HEK293 (cell line): ENCODE data around the gene CUL9.

ENCODE experiments used
- CTCF ChIA-PET: fragments of 350-600 bp; formaldehyde crosslinking; extraction: SDS; loops from one replicate; lab custom pipeline; 2021; ENCODE audit warnings: antibody characterized with exemption; lab: Yijun Ruan, JAX
- POLR2A ChIA-PET: fragments of 300-600 bp; formaldehyde crosslinking; extraction: SDS; loops from one replicate; lab custom pipeline; 2020; ENCODE audit warnings: antibody characterized with exemption, inconsistent platforms; lab: Yijun Ruan, JAX
- H3K27ac ChIP-seq: fragments of 200-500 bp; sonication (Bioruptor generic); 2 replicates; pipeline ENCODE4 v1.5.1; 2014; ENCODE audit warnings: low read depth, low read length, control low read depth, inconsistent platforms; ENCODE audit errors: extremely low read depth
- H3K36me3 ChIP-seq, 2 experiments: fragments of 200-500 bp in 1 of 2; sonication (Bioruptor generic) in 1 of 2; 1 replicate in 1 of 2; 2 replicates in 1 of 2; pipeline ENCODE4 v1.5.1; 2014 to 2017; ENCODE audit warnings: inconsistent platforms in 2 of 2, low read length in 2 of 2; ENCODE audit not compliant: control insufficient read depth in 2 of 2, insufficient read depth in 1 of 2
- H3K4me1 ChIP-seq: fragments of 200-500 bp; sonication (Bioruptor generic); 2 replicates; pipeline ENCODE4 v1.5.1; 2014; ENCODE audit warnings: mild to moderate bottlenecking, low read length, inconsistent platforms; ENCODE audit not compliant: control insufficient read depth, insufficient read depth
- H3K4me3 ChIP-seq: 2 replicates; pipeline ENCODE4 v1.5.1; 2011; ENCODE audit warnings: low read depth, mild to moderate bottlenecking, control low read depth, low read length, moderate library complexity
- H3K9me3 ChIP-seq: fragments of 200-500 bp; sonication (Bioruptor generic); 2 replicates; pipeline ENCODE4 v1.5.1; 2014; ENCODE audit warnings: low read depth, low read length, inconsistent platforms; ENCODE audit not compliant: control insufficient read depth, insufficient read depth
- KLF7 ChIP-seq: fragments of 450-650 bp; formaldehyde crosslinking; IDR thresholded peaks from 2 replicates; pipeline ENCODE4 v1.5.1; 2016; ENCODE audit warnings: missing biosample characterization, missing genetic modification characterization, borderline replicate concordance
- PBX3 ChIP-seq: sonication (generic); formaldehyde crosslinking; IDR thresholded peaks from 2 replicates; pipeline ENCODE4 v1.8.1; 2022; ENCODE audit warnings: mild to moderate bottlenecking, moderate library complexity, missing genetic modification reagents
- PRDM10 ChIP-seq: fragments of 450-650 bp; formaldehyde crosslinking; IDR thresholded peaks from 2 replicates; pipeline ENCODE4 v1.5.1; 2016; ENCODE audit warnings: missing biosample characterization, missing genetic modification characterization
- SP3 ChIP-seq: fragments of 450-650 bp; formaldehyde crosslinking; IDR thresholded peaks from 2 replicates; pipeline ENCODE4 v1.5.1; 2016; ENCODE audit warnings: missing biosample characterization, missing genetic modification characterization
- ZBTB20 ChIP-seq: fragments of 450-650 bp; formaldehyde crosslinking; IDR thresholded peaks from 2 replicates; pipeline ENCODE4 v1.5.1; 2016; ENCODE audit warnings: missing biosample characterization, missing genetic modification characterization
- ZFP69B ChIP-seq: fragments of 450-650 bp; formaldehyde crosslinking; IDR thresholded peaks from 2 replicates; pipeline ENCODE4 v1.5.1; 2016; ENCODE audit warnings: missing biosample characterization, missing genetic modification characterization
- ZNF292 ChIP-seq: fragments of 450-650 bp; formaldehyde crosslinking; IDR thresholded peaks from 2 replicates; pipeline ENCODE4 v1.5.1; 2016; ENCODE audit warnings: low read depth, missing biosample characterization, missing genetic modification characterization, borderline replicate concordance
- ZNF37A ChIP-seq: fragments of 450-650 bp; IDR thresholded peaks from 2 replicates; pipeline ENCODE4 v1.5.1; 2018; ENCODE audit warnings: missing biosample characterization, missing genetic modification characterization
- ZNF449 ChIP-seq: fragments of 450-650 bp; formaldehyde crosslinking; IDR thresholded peaks from 2 replicates; pipeline ENCODE4 v1.5.1; 2017; ENCODE audit warnings: missing biosample characterization, mild to moderate bottlenecking, missing genetic modification characterization, moderate library complexity
- ZNF501 ChIP-seq: fragments of 450-650 bp; formaldehyde crosslinking; IDR thresholded peaks from 2 replicates; pipeline ENCODE4 v1.5.1; 2016; ENCODE audit warnings: missing biosample characterization, missing genetic modification characterization
- ZNF521 ChIP-seq: fragments of 450-650 bp; formaldehyde crosslinking; IDR thresholded peaks from 2 replicates; pipeline ENCODE4 v1.5.1; 2017; ENCODE audit warnings: missing biosample characterization, mild to moderate bottlenecking, missing genetic modification characterization
- ZNF558 ChIP-seq: fragments of 450-650 bp; formaldehyde crosslinking; IDR thresholded peaks from 2 replicates; pipeline ENCODE4 v1.5.1; 2016; ENCODE audit warnings: missing biosample characterization, missing genetic modification characterization
- ZNF621 ChIP-seq: fragments of 450-650 bp; formaldehyde crosslinking; IDR thresholded peaks from 2 replicates; pipeline ENCODE4 v1.5.1; 2017; ENCODE audit warnings: missing biosample characterization, missing genetic modification characterization
- ZNF623 ChIP-seq: fragments of 450-650 bp; formaldehyde crosslinking; IDR thresholded peaks from 2 replicates; pipeline ENCODE4 v1.5.1; 2016; ENCODE audit warnings: missing biosample characterization, missing genetic modification characterization
- ZNF670 ChIP-seq: fragments of 450-650 bp; formaldehyde crosslinking; IDR thresholded peaks from 2 replicates; pipeline ENCODE4 v1.5.1; 2016; ENCODE audit warnings: missing biosample characterization, missing genetic modification characterization, low read depth
- ZNF747 ChIP-seq: fragments of 450-650 bp; formaldehyde crosslinking; IDR thresholded peaks from 2 replicates; pipeline ENCODE4 v1.5.1; 2016; ENCODE audit warnings: missing biosample characterization, missing genetic modification characterization
- ZSCAN23 ChIP-seq: fragments of 450-650 bp; formaldehyde crosslinking; IDR thresholded peaks from 2 replicates; pipeline ENCODE4 v1.5.1; 2016; ENCODE audit warnings: missing biosample characterization, missing genetic modification characterization
- TF ChIP-seq, protein P1 (sequence below): fragments of 450-650 bp; formaldehyde crosslinking; conservative IDR thresholded peaks from 2 replicates; pipeline ENCODE4 v1.5.1; 2016; ENCODE audit warnings: low read depth, missing biosample characterization, missing genetic modification characterization
- TF ChIP-seq, protein P2 (sequence below): fragments of 450-650 bp; formaldehyde crosslinking; IDR thresholded peaks from 2 replicates; pipeline ENCODE4 v1.5.1; 2016; ENCODE audit warnings: missing biosample characterization, missing genetic modification characterization

CUL9 gene

DNA sequence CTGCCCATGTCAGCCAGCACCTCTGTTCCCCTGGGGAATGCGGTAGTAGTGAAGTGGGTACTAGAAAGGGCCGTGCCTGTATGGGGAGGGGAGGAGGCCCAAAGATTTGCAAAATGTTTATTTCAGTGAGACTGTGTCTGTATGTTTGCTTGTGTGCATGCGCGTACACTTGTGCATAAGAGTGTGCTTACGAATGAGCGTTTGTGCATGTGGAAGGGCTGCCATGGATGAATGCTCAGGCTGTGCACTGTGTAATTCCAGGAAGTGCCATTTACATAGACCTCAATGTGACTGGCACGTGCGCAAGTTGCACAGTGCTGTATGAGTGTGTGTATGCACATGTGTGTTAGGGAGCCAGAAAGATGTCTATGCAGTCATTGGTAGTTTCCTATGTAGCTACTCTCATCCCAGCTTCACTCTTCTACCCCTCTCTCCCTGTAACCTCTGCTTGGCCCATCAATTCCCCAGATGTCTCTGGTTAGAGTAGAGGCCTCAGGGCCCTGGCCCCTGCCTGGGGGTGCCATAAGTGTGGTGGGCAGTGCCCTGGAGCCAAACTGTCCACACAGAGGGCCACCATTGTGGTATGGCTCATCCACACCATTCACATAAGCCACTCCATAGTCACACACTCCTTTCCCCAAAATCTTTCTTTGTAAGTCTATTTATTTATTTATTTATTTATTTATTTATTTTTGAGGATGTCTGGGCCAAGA lies 89.3 kb downstream of the CUL9 start (continued):
- TF ChIP-seq SP3 (tag by site-specific recombination), result no peak
- no peak for TF ChIP-seq ZNF747 (tag by site-specific recombination)
- TF ChIP-seq ZNF521, result no peak
- no peak for TF ChIP-seq ZNF37A
- TF ChIP-seq, protein P1, sequence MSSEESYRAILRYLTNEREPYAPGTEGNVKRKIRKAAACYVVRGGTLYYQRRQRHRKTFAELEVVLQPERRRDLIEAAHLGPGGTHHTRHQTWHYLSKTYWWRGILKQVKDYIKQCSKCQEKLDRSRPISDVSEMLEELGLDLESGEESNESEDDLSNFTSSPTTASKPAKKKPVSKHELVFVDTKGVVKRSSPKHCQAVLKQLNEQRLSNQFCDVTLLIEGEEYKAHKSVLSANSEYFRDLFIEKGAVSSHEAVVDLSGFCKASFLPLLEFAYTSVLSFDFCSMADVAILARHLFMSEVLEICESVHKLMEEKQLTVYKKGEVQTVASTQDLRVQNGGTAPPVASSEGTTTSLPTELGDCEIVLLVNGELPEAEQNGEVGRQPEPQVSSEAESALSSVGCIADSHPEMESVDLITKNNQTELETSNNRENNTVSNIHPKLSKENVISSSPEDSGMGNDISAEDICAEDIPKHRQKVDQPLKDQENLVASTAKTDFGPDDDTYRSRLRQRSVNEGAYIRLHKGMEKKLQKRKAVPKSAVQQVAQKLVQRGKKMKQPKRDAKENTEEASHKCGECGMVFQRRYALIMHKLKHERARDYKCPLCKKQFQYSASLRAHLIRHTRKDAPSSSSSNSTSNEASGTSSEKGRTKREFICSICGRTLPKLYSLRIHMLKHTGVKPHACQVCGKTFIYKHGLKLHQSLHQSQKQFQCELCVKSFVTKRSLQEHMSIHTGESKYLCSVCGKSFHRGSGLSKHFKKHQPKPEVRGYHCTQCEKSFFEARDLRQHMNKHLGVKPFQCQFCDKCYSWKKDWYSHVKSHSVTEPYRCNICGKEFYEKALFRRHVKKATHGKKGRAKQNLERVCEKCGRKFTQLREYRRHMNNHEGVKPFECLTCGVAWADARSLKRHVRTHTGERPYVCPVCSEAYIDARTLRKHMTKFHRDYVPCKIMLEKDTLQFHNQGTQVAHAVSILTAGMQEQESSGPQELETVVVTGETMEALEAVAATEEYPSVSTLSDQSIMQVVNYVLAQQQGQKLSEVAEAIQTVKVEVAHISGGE (tag by site-specific recombination), result no peak
- TF ChIP-seq, protein P2, sequence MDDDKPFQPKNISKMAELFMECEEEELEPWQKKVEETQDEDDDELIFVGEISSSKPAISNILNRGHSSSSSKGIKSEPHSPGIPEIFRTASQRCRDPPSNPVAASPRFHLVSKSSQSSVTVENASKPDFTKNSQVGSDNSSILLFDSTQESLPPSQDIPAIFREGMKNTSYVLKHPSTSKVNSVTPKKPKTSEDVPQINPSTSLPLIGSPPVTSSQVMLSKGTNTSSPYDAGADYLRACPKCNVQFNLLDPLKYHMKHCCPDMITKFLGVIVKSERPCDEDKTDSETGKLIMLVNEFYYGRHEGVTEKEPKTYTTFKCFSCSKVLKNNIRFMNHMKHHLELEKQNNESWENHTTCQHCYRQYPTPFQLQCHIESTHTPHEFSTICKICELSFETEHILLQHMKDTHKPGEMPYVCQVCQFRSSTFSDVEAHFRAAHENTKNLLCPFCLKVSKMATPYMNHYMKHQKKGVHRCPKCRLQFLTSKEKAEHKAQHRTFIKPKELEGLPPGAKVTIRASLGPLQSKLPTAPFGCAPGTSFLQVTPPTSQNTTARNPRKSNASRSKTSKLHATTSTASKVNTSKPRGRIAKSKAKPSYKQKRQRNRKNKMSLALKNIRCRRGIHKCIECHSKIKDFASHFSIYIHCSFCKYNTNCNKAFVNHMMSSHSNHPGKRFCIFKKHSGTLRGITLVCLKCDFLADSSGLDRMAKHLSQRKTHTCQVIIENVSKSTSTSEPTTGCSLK, result no peak
- TF ChIP-seq ZNF670 (tag by site-specific recombination), result no peak
- TF ChIP-seq, all 188 proteins: peak for 0

- no peaks in the 10 kb centered on the region for H3K9me3 ChIP-seq
- TF ChIP-seq ZNF621 (tag by site-specific recombination) (no peak), ZSCAN23 (tag by site-specific recombination) (no peak), ZNF623 (no peak), PRDM10 (tag by site-specific recombination) (peak; percentile 64), ZFP69B (tag by site-specific recombination) (no peak)
- H3K36me3 ChIP-seq, result no peaks in the 10 kb centered on the region
- no peak overlapping the region for H3K4me3 ChIP-seq
- POLR2A ChIA-PET, result interaction anchor here (0.6 to 1.3 kb wide), 2 partner anchors 9 to 35 kb away, joined by 3 to 6 read pairs; no protein-coding TSS in a partner anchor
- H3K27ac ChIP-seq, result no peak overlapping the region
- CTCF ChIA-PET, result interaction anchor here (0.9 kb wide), 1 partner anchor 225 kb away, joined by 3 read pairs; no protein-coding TSS in a partner anchor
- no peaks in the 10 kb centered on the region for H3K4me1 ChIP-seq
Measured at GRCh38 chr6:43271944-43272343, 89.9 kb downstream of the CUL9 start.

GRCh38 chr6:43273707-43274106 lies 91.7 kb downstream of the CUL9 start:
- POLR2A ChIA-PET, result no interaction called here
- no peak overlapping the region for H3K27ac ChIP-seq
- H3K4me1 ChIP-seq, result no peaks in the 10 kb centered on the region
- H3K9me3 ChIP-seq, result no peaks in the 10 kb centered on the region
- no peaks in the 10 kb centered on the region for H3K36me3 ChIP-seq
- H3K4me3 ChIP-seq, result no peak overlapping the region
- CTCF ChIA-PET, result no interaction called here
- TF ChIP-seq ZNF449 (tag by site-specific recombination) (no peak), ZNF558 (no peak), ZNF623 (no peak), KLF7 (no peak), PBX3 (no peak), ZNF292 (no peak), ZNF501 (tag by site-specific recombination) (no peak), ZBTB20 (tag by site-specific recombination) (no peak)
